Measurements from ENCODE around the gene POLR2L. TPM values are rescaled to one million over a fixed set of nuclear protein-coding genes. Genes with fewer than 3 reads are reported as not detected.

Gene POLR2L
- total and polyA plus RNA-seq, 9 donors: 4.9 to 89.3 (median 62.7) TPM

GRCh38 chr11:813456-814096 is 28.8 kb downstream of the POLR2L start:
- intact Hi-C loops (cut with DNase I): no loop called here
- H3K36me3 ChIP-seq: no peaks in the 10 kb centered on the region
- DNase-seq: no peak
- no peak overlapping the region for H3K27ac ChIP-seq
- peaks cover 10% of the 10 kb centered on the region for H3K4me1 ChIP-seq (ENCODE audit: insufficient read depth)
- H3K9me3 ChIP-seq: no peaks in the 10 kb centered on the region
- H3K4me3 ChIP-seq: no peak overlapping the region
- 68 to 73% (median 69%) methylated on average over 9 of the region's 9 CpGs for WGBS, 3 donors
- TF ChIP-seq POLR2A (IDR thresholded peaks at IDR 0.05) (no peak), EP300 (IDR thresholded peaks at IDR 0.05) (no peak)
- no peaks in the 10 kb centered on the region for H3K27me3 ChIP-seq

GRCh38 chr11:813072-813455 is 29.3 kb downstream of the POLR2L start:
- no peaks in the 10 kb centered on the region for H3K27me3 ChIP-seq
- H3K27ac ChIP-seq: no peak overlapping the region
- H3K4me1 ChIP-seq (ENCODE audit: insufficient read depth): peaks cover 10% of the 10 kb centered on the region
- DNase-seq: no peak
- TF ChIP-seq POLR2A (IDR thresholded peaks at IDR 0.05) (no peak), CTCF (IDR thresholded peaks at IDR 0.05) (no peak)
- 77 to 85% (median 81%) methylated on average over 6 of the region's 6 CpGs for WGBS, 3 donors
- no peak overlapping the region for H3K4me3 ChIP-seq
- H3K9me3 ChIP-seq: no peaks in the 10 kb centered on the region
- intact Hi-C loops (cut with DNase I): no loop called here
- H3K36me3 ChIP-seq: no peaks in the 10 kb centered on the region

DNA sequence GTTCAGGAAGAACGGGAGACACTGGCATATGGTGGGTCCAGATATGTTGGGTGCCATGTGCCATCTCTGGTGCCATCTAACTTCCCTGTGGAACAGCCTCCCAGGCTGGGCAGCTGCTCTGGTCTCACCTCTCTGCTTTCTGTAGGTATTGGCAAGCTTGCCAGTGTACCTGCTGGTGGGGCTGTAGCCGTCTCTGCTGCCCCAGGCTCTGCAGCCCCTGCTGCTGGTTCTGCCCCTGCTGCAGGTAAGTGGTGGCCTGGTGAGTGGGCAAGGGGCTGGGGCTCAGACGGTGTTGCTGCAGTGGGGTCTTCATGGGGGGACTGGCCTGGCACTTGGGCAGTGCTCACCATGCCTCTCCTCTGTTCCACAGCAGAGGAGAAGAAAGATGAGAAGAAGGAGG is 29.9 kb downstream of the POLR2L start:
- H3K27me3 ChIP-seq: no peaks in the 10 kb centered on the region
- no peak overlapping the region for H3K27ac ChIP-seq
- intact Hi-C loops (cut with DNase I): no loop called here
- peaks cover 10% of the 10 kb centered on the region for H3K4me1 ChIP-seq (ENCODE audit: insufficient read depth)
- no peak overlapping the region for H3K4me3 ChIP-seq
- 68 to 86% (median 79%) methylated on average over 3 of the region's 3 CpGs for WGBS, 3 donors
- TF ChIP-seq POLR2A (IDR thresholded peaks at IDR 0.05): no peak
- no peak for TF ChIP-seq EP300 (IDR thresholded peaks at IDR 0.05)
- TF ChIP-seq CTCF (IDR thresholded peaks at IDR 0.05): no peak
- no peaks in the 10 kb centered on the region for H3K9me3 ChIP-seq
- no peaks in the 10 kb centered on the region for H3K36me3 ChIP-seq
- no peak for DNase-seq

- Histone ChIP-seq H3K4me1 (ENCODE audit: insufficient read depth) (peaks cover 10% of the 10 kb centered on the region), H3K27ac (no peak overlapping the region)
- 61 to 70% (median 65%) methylated on average over 14 of the region's 14 CpGs for WGBS, 3 donors
Observed at GRCh38 chr11:811446-812245, 30.7 kb downstream of the POLR2L start.

More at GRCh38 chr11:811446-812245, 30.7 kb downstream of the POLR2L start:
- intact Hi-C loops (cut with DNase I): no loop called here
- no peaks in the 10 kb centered on the region for H3K27me3 ChIP-seq
- no peak for DNase-seq
- no peak for TF ChIP-seq EP300 (IDR thresholded peaks at IDR 0.05)
- no peak for TF ChIP-seq POLR2A (IDR thresholded peaks at IDR 0.05)
- TF ChIP-seq CTCF (IDR thresholded peaks at IDR 0.05): no peak
- H3K4me3 ChIP-seq: no peak overlapping the region
- no peaks in the 10 kb centered on the region for H3K9me3 ChIP-seq
- no peaks in the 10 kb centered on the region for H3K36me3 ChIP-seq

Measured in ovary (tissue), 9 donors.